Smooth muscle cell (in vitro differentiated cells): Measurements from ENCODE around the gene ENPP3. TPM values are rescaled to one million over a fixed set of nuclear protein-coding genes. Genes with fewer than 3 reads are reported as not detected.

Experiments
- DNase-seq: peaks from one replicate; lab custom pipeline; 2025; ENCODE audit not compliant: unreplicated experiment; lab: John Stamatoyannopoulos, UW
- H2AFZ ChIP-seq: fragments of 200-600 bp; sonication (generic); 2 replicates; pipeline ENCODE4 v1.6.0; 2016; ENCODE audit warnings: antibody characterized with exemption, low read depth, mild to moderate bottlenecking
- H3F3A ChIP-seq: fragments of 200-600 bp; sonication (generic); 2 replicates; pipeline ENCODE4 v1.6.0; 2017; ENCODE audit warnings: antibody characterized with exemption, low read depth
- H3K27ac ChIP-seq: fragments of 200-600 bp; sonication (generic); 2 replicates; pipeline ENCODE4 v1.5.1; 2016; ENCODE audit warnings: low read depth, mild to moderate bottlenecking
- H3K27me3 ChIP-seq: fragments of 200-600 bp; sonication (generic); 2 replicates; pipeline ENCODE4 v1.6.1; 2016; ENCODE audit warnings: low read depth, mild to moderate bottlenecking
- H3K36me3 ChIP-seq: fragments of 200-600 bp; sonication (generic); 2 replicates; pipeline ENCODE4 v1.5.1; 2016; ENCODE audit warnings: low read depth
- H3K4me1 ChIP-seq: fragments of 200-600 bp; sonication (generic); 2 replicates; pipeline ENCODE4 v1.5.1; 2016; ENCODE audit warnings: low read depth
- H3K4me2 ChIP-seq: fragments of 200-600 bp; sonication (generic); 2 replicates; pipeline ENCODE4 v1.6.0; 2016; ENCODE audit warnings: mild to moderate bottlenecking
- H3K4me3 ChIP-seq: fragments of 200-600 bp; sonication (generic); 2 replicates; pipeline ENCODE4 v1.5.1; 2016; ENCODE audit warnings: mild to moderate bottlenecking
- H3K79me2 ChIP-seq: fragments of 200-600 bp; sonication (generic); 2 replicates; pipeline ENCODE4 v1.6.0; 2016; ENCODE audit warnings: low read depth, mild to moderate bottlenecking
- H3K9ac ChIP-seq: fragments of 200-600 bp; sonication (generic); 2 replicates; pipeline ENCODE4 v1.6.0; 2016; ENCODE audit warnings: low read depth
- H3K9me3 ChIP-seq: fragments of 200-600 bp; sonication (generic); replicated peaks from 2 replicates; pipeline ENCODE4 v1.5.1; 2016; ENCODE audit warnings: low read depth
- H4K20me1 ChIP-seq: fragments of 200-600 bp; sonication (generic); 2 replicates; pipeline ENCODE4 v1.6.0; 2016; ENCODE audit warnings: low read depth
- CTCF ChIP-seq: fragments of 200-600 bp; sonication (generic); IDR thresholded peaks from 2 replicates; pipeline ENCODE4 v1.5.1; 2017; ENCODE audit warnings: borderline replicate concordance, mild to moderate bottlenecking, antibody characterized with exemption; ENCODE audit not compliant: insufficient read depth, poor library complexity, severe bottlenecking
- WGBS: methylation state at CpG from one replicate; pipeline ENCODE4 v1.1.7; 2016; ENCODE audit warnings: low lambda C conversion rate; 5-methylcytosine and 5-hydroxymethylcytosine counted together
- polyA plus RNA-seq: library from polyadenylated mRNA; unstranded; fragments of >200 nt; fragmentation: Nextera tagmentation; extraction: Ambion mirVana; gene quantifications from 2 replicates; pipeline ENCODE4 v1.2.1, GENCODE V29; 2016
- total RNA-seq: library from RNA; depleted of rRNA; stranded (reverse); fragments of >200 nt; gene quantifications from 2 replicates; pipeline ENCODE4 v1.2.3, GENCODE V29; 2014

The ENPP3 gene
- total and polyA plus RNA-seq, 2 experiments from 2014 or later = 0.16 to 0.18 TPM

- TF ChIP-seq CTCF = no peak
Observed at GRCh38 chr6:131717836-131718542, 80.9 kb downstream of the ENPP3 start.

GRCh38 chr6:131721161-131721560 is 84.1 kb downstream of the ENPP3 start:
- no peaks in the 10 kb centered on the region for H3K4me1 ChIP-seq

More at GRCh38 chr6:131717836-131718542, 80.9 kb downstream of the ENPP3 start:
- Histone ChIP-seq H3K9ac (no peak overlapping the region), H3K4me3 (no peak overlapping the region), H3K27ac (no peak overlapping the region), H3K4me2 (no peak overlapping the region), H3K27me3 (no peaks in the 10 kb centered on the region), H3K36me3 (no peaks in the 10 kb centered on the region), H2AFZ (no peak overlapping the region), H3K4me1 (no peaks in the 10 kb centered on the region), H3K79me2 (no peaks in the 10 kb centered on the region), H3F3A (no peaks in the 10 kb centered on the region), H3K9me3 (no peaks in the 10 kb centered on the region), H4K20me1 (no peaks in the 10 kb centered on the region)
- no peak for DNase-seq
- 88% methylated on average over 3 of the region's 3 CpGs for WGBS

GRCh38 chr6:131724114-131724513 is 87.0 kb downstream of the ENPP3 start:
- H3K36me3 ChIP-seq = no peaks in the 10 kb centered on the region
- peaks cover 3% of the 10 kb centered on the region for H3K4me1 ChIP-seq
- no peaks in the 10 kb centered on the region for H4K20me1 ChIP-seq
- H3K27ac ChIP-seq = no peak overlapping the region
- H3K4me3 ChIP-seq = no peak overlapping the region
- no peaks in the 10 kb centered on the region for H3K79me2 ChIP-seq
- peaks cover 5% of the 10 kb centered on the region for H3F3A ChIP-seq
- no peaks in the 10 kb centered on the region for H3K9me3 ChIP-seq
- 72% methylated on average over 2 of the region's 2 CpGs for WGBS
- no peak overlapping the region for H3K4me2 ChIP-seq
- no peak overlapping the region for H2AFZ ChIP-seq
- TF ChIP-seq CTCF = no peak
- no peaks in the 10 kb centered on the region for H3K27me3 ChIP-seq
- no peak overlapping the region for H3K9ac ChIP-seq
- DNase-seq = no peak

More at GRCh38 chr6:131721161-131721560, 84.1 kb downstream of the ENPP3 start:
- no peak overlapping the region for H3K27ac ChIP-seq
- H3K4me3 ChIP-seq = no peak overlapping the region
- H3K27me3 ChIP-seq = no peaks in the 10 kb centered on the region
- whole genome bisulfite sequencing = 88% methylated on average over 2 of the region's 2 CpGs
- peak overlapping the region; percentile 30 for H2AFZ ChIP-seq
- H3K36me3 ChIP-seq = no peaks in the 10 kb centered on the region
- no peaks in the 10 kb centered on the region for H3K79me2 ChIP-seq
- H3K4me2 ChIP-seq = no peak overlapping the region
- no peak for DNase-seq
- H3K9ac ChIP-seq = no peak overlapping the region
- H4K20me1 ChIP-seq = no peaks in the 10 kb centered on the region
- no peaks in the 10 kb centered on the region for H3F3A ChIP-seq
- H3K9me3 ChIP-seq = no peaks in the 10 kb centered on the region
- TF ChIP-seq CTCF = no peak

- H3K79me2 ChIP-seq = no peaks in the 10 kb centered on the region
- peak overlapping the region; percentile 91 for H3K27ac ChIP-seq
- WGBS = 99% methylated on average over 5 of the region's 5 CpGs
- DNase-seq = no peak
- no peaks in the 10 kb centered on the region for H3K36me3 ChIP-seq
- H3K27me3 ChIP-seq = no peaks in the 10 kb centered on the region
- TF ChIP-seq CTCF = no peak
- no peak overlapping the region for H3K9ac ChIP-seq
- H3F3A ChIP-seq = peaks cover 7% of the 10 kb centered on the region
- no peaks in the 10 kb centered on the region for H4K20me1 ChIP-seq
- no peak overlapping the region for H3K4me3 ChIP-seq
- no peaks in the 10 kb centered on the region for H3K9me3 ChIP-seq
- no peak overlapping the region for H3K4me2 ChIP-seq
- no peak overlapping the region for H2AFZ ChIP-seq
- peaks cover 7% of the 10 kb centered on the region for H3K4me1 ChIP-seq
Observed at GRCh38 chr6:131727467-131727866, 90.4 kb downstream of the ENPP3 start.
